Iris pigment epithelial cell (primary cell): ENCODE measurements around the gene USP17L17.
"Not testable (repeated sequence)": the region's sequence is repeated elsewhere in the genome, so short reads cannot be mapped to it uniquely, and the experiment has no call there.

Experiments used
- DNase-seq: peaks from one replicate; pipeline ENCODE4 v3.0.0-alpha.2; 2011; ENCODE audit warnings: low read depth

Gene USP17L17, protein sequence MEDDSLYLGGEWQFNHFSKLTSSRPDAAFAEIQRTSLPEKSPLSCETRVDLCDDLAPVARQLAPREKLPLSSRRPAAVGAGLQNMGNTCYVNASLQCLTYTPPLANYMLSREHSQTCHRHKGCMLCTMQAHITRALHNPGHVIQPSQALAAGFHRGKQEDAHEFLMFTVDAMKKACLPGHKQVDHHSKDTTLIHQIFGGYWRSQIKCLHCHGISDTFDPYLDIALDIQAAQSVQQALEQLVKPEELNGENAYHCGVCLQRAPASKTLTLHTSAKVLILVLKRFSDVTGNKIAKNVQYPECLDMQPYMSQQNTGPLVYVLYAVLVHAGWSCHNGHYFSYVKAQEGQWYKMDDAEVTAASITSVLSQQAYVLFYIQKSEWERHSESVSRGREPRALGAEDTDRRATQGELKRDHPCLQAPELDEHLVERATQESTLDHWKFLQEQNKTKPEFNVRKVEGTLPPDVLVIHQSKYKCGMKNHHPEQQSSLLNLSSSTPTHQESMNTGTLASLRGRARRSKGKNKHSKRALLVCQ

DNA sequence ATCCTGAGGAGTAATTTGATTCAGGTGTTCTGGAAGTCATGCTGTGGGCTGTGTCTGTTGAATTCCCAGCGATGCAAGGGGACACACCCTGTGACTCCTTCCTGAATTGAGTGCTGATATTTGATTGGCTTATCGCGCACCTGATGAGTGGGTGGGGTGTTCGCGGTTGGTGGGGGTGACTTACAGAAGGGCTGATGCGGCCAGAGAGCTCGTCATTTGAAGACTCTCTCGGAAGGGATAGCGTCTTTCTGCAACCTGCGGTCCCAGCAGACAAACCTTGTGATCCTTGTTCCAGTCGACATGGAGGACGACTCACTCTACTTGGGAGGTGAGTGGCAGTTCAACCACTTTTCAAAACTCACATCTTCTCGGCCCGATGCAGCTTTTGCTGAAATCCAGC, at the start of gene USP17L17:
TSS of gene USP17L17 (plus strand) at position 301 of the 400 bp plus-strand sequence. CDS start at position 301, 0 bp downstream.
- DNase-seq = not testable (repeated sequence)

DNA sequence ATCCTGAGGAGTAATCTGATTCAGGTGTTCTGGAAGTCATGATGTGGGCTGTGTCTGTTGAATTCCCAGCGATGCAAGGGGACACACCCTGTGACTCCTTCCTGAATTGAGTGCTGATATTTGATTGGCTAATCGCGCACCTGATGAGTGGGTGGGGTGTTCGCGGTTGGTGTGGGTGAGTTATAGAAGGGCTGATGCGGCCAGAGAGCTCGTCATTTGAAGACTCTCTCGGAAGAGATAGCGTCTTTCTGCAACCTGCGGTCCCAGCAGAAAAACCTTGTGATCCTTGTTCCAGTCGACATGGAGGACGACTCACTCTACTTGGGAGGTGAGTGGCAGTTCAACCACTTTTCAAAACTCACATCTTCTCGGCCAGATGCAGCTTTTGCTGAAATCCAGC, 33.3 kb upstream of the USP17L17 start, which contains the start of gene USP17L10:
TSS of gene USP17L10 (plus strand) at position 301 of the 400 bp plus-strand sequence. CDS start at position 301, 0 bp downstream.
- DNase-seq = not testable (repeated sequence)

DNA sequence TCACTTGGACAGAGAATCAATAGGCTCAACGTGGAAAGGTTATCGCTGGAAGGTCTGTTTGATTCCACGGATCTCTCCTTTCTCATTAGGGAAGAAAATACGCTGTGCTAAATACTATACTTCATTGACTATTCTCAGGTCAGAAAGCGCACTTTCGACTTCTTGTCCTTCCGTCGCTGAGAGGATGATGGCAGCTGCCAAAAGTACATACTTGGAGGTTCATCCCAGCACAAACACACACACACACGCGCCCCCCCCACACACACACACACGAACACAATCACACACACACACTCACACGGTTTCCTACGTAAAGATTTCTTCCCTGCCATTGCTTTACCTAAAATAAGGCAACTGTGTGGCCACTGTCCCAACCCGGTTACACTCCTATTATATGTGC, 29.0 kb upstream of the USP17L17 start:
- DNase-seq = not testable (repeated sequence)

DNA sequence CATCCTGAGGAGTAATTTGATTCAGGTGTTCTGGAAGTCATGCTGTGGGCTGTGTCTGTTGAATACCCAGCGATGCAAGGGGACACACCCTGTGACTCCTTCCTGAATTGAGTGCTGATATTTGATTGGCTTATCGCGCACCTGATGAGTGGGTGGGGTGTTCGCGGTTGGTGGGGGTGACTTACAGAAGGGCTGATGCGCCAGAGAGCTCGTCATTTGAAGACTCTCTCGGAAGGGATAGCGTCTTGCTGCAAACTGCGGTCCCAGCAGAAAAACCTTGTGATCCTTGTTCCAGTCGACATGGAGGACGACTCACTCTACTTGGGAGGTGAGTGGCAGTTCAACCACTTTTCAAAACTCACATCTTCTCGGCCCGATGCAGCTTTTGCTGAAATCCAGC, 28.6 kb upstream of the USP17L17 start, which contains the start of gene USP17L11:
TSS of gene USP17L11 (plus strand) at position 301 of the 400 bp plus-strand sequence. CDS start at position 301, 0 bp downstream.
- not testable (repeated sequence) for DNase-seq

DNA sequence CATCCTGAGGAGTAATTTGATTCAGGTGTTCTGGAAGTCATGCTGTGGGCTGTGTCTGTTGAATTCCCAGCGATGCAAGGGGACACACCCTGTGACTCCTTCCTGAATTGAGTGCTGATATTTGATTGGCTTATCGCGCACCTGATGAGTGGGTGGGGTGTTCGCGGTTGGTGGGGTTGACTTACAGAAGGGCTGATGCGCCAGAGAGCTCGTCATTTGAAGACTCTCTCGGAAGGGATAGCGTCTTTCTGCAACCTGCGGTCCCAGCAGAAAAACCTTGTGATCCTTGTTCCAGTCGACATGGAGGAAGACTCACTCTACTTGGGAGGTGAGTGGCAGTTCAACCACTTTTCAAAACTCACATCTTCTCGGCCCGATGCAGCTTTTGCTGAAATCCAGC, 23.8 kb upstream of the USP17L17 start, which contains the start of gene USP17L12:
TSS of gene USP17L12 (plus strand) at position 301 of the 400 bp plus-strand sequence. CDS start at position 301, 0 bp downstream.
- DNase-seq = not testable (repeated sequence)

DNA sequence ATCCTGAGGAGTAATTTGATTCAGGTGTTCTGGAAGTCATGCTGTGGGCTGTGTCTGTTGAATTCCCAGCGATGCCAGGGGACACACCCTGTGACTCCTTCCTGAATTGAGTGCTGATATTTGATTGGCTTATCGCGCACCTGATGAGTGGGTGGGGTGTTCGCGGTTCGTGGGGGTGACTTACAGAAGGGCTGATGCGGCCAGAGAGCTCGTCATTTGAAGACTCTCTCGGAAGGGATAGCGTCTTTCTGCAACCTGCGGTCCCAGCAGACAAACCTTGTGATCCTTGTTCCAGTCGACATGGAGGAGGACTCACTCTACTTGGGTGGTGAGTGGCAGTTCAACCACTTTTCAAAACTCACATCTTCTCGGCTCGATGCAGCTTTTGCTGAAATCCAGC, 19.1 kb upstream of the USP17L17 start, which contains the start of gene USP17L13:
TSS of gene USP17L13 (plus strand) at position 301 of the 400 bp plus-strand sequence. CDS start at position 301, 0 bp downstream.
- not testable (repeated sequence) for DNase-seq

DNA sequence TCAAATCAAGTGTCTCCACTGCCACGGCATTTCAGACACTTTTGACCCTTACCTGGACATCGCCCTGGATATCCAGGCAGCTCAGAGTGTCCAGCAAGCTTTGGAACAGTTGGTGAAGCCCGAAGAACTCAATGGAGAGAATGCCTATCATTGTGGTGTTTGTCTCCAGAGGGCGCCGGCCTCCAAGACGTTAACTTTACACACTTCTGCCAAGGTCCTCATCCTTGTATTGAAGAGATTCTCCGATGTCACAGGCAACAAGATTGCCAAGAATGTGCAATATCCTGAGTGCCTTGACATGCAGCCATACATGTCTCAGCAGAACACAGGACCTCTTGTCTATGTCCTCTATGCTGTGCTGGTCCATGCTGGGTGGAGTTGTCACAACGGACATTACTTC, 13.4 kb upstream of the USP17L17 start:
- not testable (repeated sequence) for DNase-seq

DNA sequence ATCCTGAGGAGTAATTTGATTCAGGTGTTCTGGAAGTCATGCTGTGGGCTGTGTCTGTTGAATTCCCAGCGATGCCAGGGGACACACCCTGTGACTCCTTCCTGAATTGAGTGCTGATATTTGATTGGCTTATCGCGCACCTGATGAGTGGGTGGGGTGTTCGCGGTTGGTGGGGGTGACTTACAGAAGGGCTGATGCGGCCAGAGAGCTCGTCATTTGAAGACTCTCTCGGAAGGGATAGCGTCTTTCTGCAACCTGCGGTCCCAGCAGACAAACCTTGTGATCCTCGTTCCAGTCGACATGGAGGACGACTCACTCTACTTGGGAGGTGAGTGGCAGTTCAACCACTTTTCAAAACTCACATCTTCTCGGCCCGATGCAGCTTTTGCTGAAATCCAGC, 9.6 kb upstream of the USP17L17 start, which contains the start of gene USP17L15:
TSS of gene USP17L15 (plus strand) at position 301 of the 400 bp plus-strand sequence. CDS start at position 301, 0 bp downstream.
- DNase-seq = not testable (repeated sequence)

DNA sequence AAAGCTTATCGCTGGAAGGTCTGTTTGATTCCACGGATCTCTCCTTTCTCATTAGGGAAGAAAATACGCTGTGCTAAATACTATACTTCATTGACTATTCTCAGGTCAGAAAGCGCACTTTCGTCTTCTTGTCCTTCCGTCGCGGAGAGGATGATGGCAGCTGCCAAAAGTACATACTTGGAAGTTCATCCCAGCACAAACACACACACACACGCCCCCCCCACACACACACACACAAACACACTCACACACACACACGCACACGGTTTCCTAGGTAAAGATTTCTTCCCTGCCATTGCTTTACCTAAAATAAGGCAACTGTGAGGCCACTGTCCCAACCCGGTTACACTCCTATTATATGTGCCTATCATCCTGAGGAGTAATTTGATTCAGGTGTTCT, 5.2 kb upstream of the USP17L17 start:
- DNase-seq = peak; percentile 5

DNA sequence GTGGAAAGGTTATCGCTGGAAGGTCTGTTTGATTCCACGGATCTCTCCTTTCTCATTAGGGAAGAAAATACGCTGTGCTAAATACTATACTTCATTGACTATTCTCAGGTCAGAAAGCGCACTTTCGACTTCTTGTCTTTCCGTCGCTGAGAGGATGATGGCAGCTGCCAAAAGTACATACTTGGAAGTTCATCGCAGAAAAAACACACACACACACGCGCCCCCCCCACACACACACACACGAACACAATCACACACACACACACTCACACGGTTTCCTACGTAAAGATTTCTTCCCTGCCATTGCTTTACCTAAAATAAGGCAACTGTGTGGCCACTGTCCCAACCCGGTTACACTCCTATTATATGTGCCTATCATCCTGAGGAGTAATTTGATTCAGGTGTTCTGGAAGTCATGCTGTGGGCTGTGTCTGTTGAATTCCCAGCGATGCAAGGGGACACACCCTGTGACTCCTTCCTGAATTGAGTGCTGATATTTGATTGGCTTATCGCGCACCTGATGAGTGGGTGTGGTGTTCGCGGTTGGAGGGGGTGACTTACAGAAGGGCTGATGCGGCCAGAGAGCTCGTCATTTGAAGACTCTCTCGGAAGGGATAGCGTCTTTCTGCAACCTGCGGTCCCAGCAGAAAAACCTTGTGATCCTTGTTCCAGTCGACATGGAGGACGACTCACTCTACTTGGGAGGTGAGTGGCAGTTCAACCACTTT, 4.4 kb downstream of the USP17L17 start, which contains the start of gene USP17L18:
TSS of gene USP17L18 (plus strand) at position 678 of the 728 bp plus-strand sequence. CDS start at position 678, 0 bp downstream.
- peak; percentile 2 for DNase-seq

DNA sequence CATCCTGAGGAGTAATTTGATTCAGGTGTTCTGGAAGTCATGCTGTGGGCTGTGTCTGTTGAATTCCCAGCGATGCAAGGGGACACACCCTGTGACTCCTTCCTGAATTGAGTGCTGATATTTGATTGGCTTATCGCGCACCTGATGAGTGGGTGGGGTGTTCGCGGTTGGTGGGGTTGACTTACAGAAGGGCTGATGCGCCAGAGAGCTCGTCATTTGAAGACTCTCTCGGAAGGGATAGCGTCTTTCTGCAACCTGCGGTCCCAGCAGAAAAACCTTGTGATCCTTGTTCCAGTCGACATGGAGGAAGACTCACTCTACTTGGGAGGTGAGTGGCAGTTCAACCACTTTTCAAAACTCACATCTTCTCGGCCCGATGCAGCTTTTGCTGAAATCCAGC, 9.4 kb downstream of the USP17L17 start, which contains the start of gene USP17L19:
TSS of gene USP17L19 (plus strand) at position 301 of the 400 bp plus-strand sequence. CDS start at position 301, 0 bp downstream.
- not testable (repeated sequence) for DNase-seq

DNA sequence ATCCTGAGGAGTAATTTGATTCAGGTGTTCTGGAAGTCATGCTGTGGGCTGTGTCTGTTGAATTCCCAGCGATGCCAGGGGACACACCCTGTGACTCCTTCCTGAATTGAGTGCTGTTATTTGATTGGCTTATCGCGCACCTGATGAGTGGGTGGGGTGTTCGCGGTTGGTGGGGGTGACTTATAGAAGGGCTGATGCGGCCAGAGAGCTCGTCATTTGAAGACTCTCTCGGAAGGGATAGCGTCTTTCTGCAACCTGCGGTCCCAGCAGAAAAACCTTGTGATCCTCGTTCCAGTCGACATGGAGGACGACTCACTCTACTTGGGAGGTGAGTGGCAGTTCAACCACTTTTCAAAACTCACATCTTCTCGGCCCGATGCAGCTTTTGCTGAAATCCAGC, 14.1 kb downstream of the USP17L17 start, which contains the start of gene USP17L20:
TSS of gene USP17L20 (plus strand) at position 301 of the 400 bp plus-strand sequence. CDS start at position 301, 0 bp downstream.
- DNase-seq = not testable (repeated sequence)

DNA sequence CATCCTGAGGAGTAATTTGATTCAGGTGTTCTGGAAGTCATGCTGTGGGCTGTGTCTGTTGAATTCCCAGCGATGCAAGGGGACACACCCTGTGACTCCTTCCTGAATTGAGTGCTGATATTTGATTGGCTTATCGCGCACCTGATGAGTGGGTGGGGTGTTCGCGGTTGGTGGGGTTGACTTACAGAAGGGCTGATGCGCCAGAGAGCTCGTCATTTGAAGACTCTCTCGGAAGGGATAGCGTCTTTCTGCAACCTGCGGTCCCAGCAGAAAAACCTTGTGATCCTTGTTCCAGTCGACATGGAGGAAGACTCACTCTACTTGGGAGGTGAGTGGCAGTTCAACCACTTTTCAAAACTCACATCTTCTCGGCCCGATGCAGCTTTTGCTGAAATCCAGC, 18.9 kb downstream of the USP17L17 start, which contains the start of gene USP17L21:
TSS of gene USP17L21 (plus strand) at position 301 of the 400 bp plus-strand sequence. CDS start at position 301, 0 bp downstream.
- DNase-seq = not testable (repeated sequence)

DNA sequence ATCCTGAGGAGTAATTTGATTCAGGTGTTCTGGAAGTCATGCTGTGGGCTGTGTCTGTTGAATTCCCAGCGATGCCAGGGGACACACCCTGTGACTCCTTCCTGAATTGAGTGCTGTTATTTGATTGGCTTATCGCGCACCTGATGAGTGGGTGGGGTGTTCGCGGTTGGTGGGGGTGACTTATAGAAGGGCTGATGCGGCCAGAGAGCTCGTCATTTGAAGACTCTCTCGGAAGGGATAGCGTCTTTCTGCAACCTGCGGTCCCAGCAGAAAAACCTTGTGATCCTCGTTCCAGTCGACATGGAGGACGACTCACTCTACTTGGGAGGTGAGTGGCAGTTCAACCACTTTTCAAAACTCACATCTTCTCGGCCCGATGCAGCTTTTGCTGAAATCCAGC, 23.6 kb downstream of the USP17L17 start, which contains the start of gene USP17L22:
TSS of gene USP17L22 (plus strand) at position 301 of the 400 bp plus-strand sequence. CDS start at position 301, 0 bp downstream.
- not testable (repeated sequence) for DNase-seq

DNA sequence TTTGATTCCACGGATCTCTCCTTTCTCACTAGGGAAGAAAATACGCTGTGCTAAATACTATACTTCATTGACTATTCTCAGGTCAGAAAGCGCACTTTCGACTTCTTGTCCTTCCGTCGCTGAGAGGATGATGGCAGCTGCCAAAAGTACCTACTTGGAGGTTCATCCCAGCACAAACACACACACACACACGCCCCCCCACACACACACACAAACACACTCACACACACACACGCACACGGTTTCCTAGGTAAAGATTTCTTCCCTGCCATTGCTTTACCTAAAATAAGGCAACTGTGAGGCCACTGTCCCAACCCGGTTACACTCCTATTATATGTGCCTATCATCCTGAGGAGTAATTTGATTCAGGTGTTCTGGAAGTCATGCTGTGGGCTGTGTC, 28.0 kb downstream of the USP17L17 start:
- DNase-seq = not testable (repeated sequence)
